Pericardium fibroblast (primary cell): Measurements from ENCODE around the gene CD200. TPM values are rescaled to one million over a fixed set of nuclear protein-coding genes. Genes with fewer than 3 reads are reported as not detected.

Source experiments
- total RNA-seq: library from RNA; depleted of rRNA; stranded (reverse); fragments of >200 nt; gene quantifications from 2 replicates; pipeline ENCODE4 v1.2.3, GENCODE V29; 2015

Gene CD200, protein sequence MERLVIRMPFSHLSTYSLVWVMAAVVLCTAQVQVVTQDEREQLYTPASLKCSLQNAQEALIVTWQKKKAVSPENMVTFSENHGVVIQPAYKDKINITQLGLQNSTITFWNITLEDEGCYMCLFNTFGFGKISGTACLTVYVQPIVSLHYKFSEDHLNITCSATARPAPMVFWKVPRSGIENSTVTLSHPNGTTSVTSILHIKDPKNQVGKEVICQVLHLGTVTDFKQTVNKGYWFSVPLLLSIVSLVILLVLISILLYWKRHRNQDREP
- total RNA-seq, result 3.7 and 39.3 TPM in 2 replicates

DNA sequence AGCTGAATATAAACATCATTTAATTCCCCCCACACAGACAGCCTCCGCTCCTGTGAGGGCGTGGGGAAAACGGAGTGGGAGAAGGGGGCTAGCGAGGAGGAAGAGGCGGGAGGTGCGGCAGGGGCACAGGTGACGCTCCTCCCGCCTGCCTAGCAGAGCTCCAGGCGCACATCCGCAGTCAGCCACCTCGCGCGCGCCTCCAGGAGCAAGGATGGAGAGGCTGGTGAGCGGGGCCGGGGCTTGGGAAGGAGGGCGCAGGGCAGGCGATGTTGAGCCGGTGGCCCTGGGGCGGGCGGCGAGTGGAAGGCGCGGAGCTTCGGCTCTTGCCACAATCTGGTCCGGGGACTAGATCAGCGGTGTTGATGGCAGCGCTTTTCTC is at the start of gene CD200:
TSS of gene CD200 (plus strand) at position 155 of the 379 bp plus-strand sequence. CDS start at position 212, 57 bp downstream.

DNA sequence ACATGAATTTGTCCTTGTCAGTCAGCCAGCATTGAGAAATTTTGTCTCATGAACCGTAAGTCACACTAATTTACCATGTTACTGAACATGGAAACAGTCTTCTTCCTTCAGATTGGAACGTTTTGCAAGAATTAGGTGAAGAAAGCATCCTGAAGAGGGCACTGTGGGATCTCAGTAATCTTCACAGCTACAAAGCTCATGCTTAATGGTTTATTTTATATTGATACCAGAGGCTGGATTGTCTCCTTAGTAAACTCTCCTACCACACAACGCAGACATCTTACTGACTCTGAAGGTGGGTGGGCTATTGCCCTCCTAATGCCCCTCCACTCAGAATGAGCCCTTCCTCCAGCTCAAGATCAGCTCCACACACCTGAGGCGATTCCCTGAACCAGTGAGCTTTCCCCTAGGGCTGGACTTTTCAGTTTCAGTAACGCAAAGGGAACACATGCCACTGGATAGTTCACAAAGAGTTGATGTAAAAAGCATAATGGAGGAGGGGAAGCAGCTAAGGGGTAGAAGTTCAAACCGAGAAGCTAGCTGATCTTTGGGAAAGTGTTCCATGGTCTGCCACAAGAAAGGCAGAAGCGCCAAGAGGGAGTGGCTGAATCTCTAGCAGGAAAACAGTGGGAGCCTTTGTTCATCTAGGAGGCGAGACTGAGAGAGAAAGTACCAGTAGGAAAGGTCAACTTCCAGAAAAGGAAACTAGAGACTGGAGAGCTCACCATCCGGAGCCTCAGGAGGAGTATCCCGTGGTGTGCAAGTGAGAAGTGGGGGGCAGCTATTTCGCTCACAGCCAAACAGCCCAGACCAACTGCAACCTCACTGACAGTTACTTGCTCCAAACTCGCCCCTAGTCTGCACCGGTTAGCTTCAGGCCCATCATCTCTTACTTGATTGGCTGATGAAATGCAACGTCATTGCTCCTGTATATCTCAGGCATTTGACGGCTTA is 39.3 kb upstream of the CD200 start, which contains the start of gene SLC9C1:
TSS of gene SLC9C1 (minus strand) at position 849 of the 954 bp plus-strand sequence. CDS start 7,425 bp downstream, outside the sequence.

Other genes starting within 250 kb of the CD200 start
- 1.3 and 2.9 TPM in 2 replicates for gene C3orf52, start 246.8 kb upstream of the CD200 start, total RNA-seq
- gene GCSAM, start 199.9 kb upstream of the CD200 start, total RNA-seq, result not detected in 2 replicates
- gene SLC9C1, start 38.9 kb upstream of the CD200 start, total RNA-seq, result not detected in 2 replicates
- gene BTLA, start 166.3 kb downstream of the CD200 start, total RNA-seq, result 0.43 TPM in 1 of 2 replicates, not detected in the other
- 39.2 and 56.6 TPM in 2 replicates for gene ATG3, start 228.8 kb downstream of the CD200 start, total RNA-seq
- 22.6 and 25.3 TPM in 2 replicates for gene SLC35A5, start 228.9 kb downstream of the CD200 start, total RNA-seq